ENCODE data around the gene GANC.

DNA sequence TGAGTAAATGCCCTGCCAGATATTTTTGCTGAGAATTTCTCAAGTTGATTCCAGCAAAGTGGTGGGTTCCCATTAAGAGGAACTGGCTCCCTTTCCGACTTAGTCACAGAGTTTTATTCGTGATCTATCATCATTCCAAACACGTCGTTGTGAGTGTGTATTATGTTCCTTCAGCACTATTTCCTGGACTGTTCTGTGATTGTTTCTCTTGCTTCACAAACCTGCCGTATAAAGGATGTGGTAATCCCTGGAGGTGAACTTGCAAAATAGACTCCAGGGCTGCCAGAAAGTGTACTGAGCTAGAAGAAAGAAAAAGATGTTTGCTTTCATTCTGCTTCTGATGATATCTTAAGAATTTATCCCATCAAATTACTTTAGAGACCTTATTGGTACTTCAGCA, 71.8 kb downstream of the GANC start:
- TF ChIP-seq POLR2AphosphoS5 (IDR thresholded peaks at IDR 0.05; ENCODE audit: low read depth, low read length) (no peak), REST (IDR thresholded peaks at IDR 0.05; ENCODE audit: insufficient read depth in 1 of 2, low read depth in 2 of 2, low read length in 2 of 2) (peak in 1 of 2 experiments; percentile 81; a peak in 2 of 4 replicates)
